Esophagus squamous epithelium (tissue), 4 donors: ENCODE results near the gene VWA8.

Source experiments
- POLR2A ChIP-seq, 4 donors: fragments of 450-650 bp; IDR thresholded peaks; one replicate each; pipeline ENCODE4 v1.6.1; 2017; ENCODE audit warnings: antibody characterized with exemption in 4 of 4, mild to moderate bottlenecking in 4 of 4, moderate library complexity in 3 of 4
- TF ChIP-seq, protein P1 (sequence below), 6 experiments: fragments of 450-650 bp in 4 of 6; fragments of 200-600 bp in 2 of 6; sonication (generic) in 2 of 6; IDR thresholded peaks; one replicate each; pipeline ENCODE4 v1.5.1; 2016 to 2019; ENCODE audit warnings: antibody characterized with exemption in 6 of 6, mild to moderate bottlenecking in 4 of 6, moderate library complexity in 4 of 6

DNA sequence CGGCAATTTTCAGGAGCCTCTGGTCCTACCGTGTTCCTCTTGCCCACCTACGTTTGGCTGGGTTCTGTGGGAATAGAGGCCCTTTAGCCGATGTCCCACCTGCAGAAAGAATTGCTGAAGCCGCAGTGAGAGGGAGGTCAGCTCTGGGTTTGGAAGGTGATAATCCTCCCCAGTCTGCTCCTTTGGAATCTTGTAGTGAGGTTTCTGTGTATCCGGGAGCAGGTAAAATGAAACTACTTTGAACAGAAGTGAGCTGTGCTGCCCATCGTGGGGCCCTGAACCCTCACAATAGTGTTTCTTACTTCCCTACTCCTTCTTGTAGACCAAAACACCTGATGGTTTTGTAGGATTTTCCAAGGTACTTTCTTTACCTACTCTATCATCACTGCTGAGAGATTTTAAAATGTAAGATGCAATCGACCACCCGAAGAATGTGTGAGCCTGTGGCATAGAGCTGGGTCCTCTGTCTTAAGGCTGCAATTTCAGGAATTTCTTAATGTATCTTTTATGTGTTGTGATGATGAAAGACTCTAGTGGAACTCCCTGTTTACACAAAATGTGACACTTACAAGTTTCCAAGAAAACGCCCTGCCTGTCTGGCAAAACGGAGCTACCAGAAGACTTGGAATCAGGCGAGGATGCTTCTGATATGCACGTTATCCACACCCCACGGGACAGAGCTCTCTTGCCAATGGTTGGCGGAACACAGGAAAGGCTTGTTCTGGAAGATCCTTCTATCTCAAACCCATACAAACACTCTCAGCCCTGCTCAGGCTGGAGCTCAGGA, 427.4 kb downstream of the VWA8 start:
- TF ChIP-seq, protein P1, sequence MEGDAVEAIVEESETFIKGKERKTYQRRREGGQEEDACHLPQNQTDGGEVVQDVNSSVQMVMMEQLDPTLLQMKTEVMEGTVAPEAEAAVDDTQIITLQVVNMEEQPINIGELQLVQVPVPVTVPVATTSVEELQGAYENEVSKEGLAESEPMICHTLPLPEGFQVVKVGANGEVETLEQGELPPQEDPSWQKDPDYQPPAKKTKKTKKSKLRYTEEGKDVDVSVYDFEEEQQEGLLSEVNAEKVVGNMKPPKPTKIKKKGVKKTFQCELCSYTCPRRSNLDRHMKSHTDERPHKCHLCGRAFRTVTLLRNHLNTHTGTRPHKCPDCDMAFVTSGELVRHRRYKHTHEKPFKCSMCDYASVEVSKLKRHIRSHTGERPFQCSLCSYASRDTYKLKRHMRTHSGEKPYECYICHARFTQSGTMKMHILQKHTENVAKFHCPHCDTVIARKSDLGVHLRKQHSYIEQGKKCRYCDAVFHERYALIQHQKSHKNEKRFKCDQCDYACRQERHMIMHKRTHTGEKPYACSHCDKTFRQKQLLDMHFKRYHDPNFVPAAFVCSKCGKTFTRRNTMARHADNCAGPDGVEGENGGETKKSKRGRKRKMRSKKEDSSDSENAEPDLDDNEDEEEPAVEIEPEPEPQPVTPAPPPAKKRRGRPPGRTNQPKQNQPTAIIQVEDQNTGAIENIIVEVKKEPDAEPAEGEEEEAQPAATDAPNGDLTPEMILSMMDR (IDR thresholded peaks at IDR 0.05) = no peak
- no peak for TF ChIP-seq POLR2A (IDR thresholded peaks at IDR 0.05)
